GM23338 (cell line): ENCODE results near the gene BAMBI. TPM values are rescaled to one million over a fixed set of nuclear protein-coding genes. Genes with fewer than 3 reads are reported as not detected.
A peak's percentile ranks its signal among the peaks of the same experiment; 100 is the strongest.

Source experiments
- ATAC-seq: fragments of 200-7000 bp; cut with Tn5 transposase; 3 replicates; pipeline ENCODE4 v1.9.1; 2020
- DNase-seq: peaks from one replicate; pipeline ENCODE4 v3.0.0-alpha.2; 2015; ENCODE audit warnings: low spot score
- H2AFZ ChIP-seq: fragments of 200-600 bp; sonication (generic); 2 replicates; pipeline ENCODE4 v1.8.0; 2016; ENCODE audit warnings: antibody characterized with exemption, mild to moderate bottlenecking, moderate library complexity
- H3F3A ChIP-seq: fragments of 200-600 bp; sonication (generic); replicated peaks from 2 replicates; pipeline ENCODE4 v1.8.0; 2017; ENCODE audit warnings: antibody characterized with exemption, mixed run types, low read depth
- H3K27ac ChIP-seq: fragments of 200-600 bp; sonication (generic); 2 replicates; pipeline ENCODE4 v1.6.1; 2016; ENCODE audit warnings: low read depth
- H3K27me3 ChIP-seq: fragments of 200-600 bp; sonication (generic); 2 replicates; pipeline ENCODE4 v1.8.0; 2016; ENCODE audit warnings: mild to moderate bottlenecking, mixed run types, moderate library complexity; ENCODE audit not compliant: insufficient read depth
- H3K36me3 ChIP-seq: fragments of 200-600 bp; sonication (generic); 2 replicates; pipeline ENCODE4 v1.8.0; 2016; ENCODE audit warnings: mild to moderate bottlenecking; ENCODE audit not compliant: insufficient read depth
- H3K4me1 ChIP-seq: fragments of 200-600 bp; sonication (generic); 2 replicates; pipeline ENCODE4 v1.8.0; 2016; ENCODE audit warnings: mild to moderate bottlenecking, moderate library complexity; ENCODE audit not compliant: insufficient read depth
- H3K4me2 ChIP-seq: fragments of 200-600 bp; sonication (generic); 2 replicates; pipeline ENCODE4 v1.7.1; 2017; ENCODE audit warnings: mixed run types
- H3K4me3 ChIP-seq: fragments of 200-600 bp; sonication (generic); 2 replicates; pipeline ENCODE4 v1.6.1; 2016; ENCODE audit warnings: mixed run types
- H3K79me2 ChIP-seq: fragments of 200-600 bp; sonication (generic); replicated peaks from 2 replicates; pipeline ENCODE4 v1.8.0; 2017; ENCODE audit warnings: mild to moderate bottlenecking; ENCODE audit not compliant: insufficient read depth
- H3K9me2 ChIP-seq: fragments of 200-600 bp; sonication (generic); 2 replicates; pipeline ENCODE4 v1.8.0; 2017; ENCODE audit not compliant: insufficient read depth
- H4K20me1 ChIP-seq: fragments of 200-600 bp; sonication (generic); replicated peaks from 2 replicates; pipeline ENCODE4 v1.8.0; 2017; ENCODE audit warnings: mild to moderate bottlenecking; ENCODE audit not compliant: insufficient read depth
- H3K27ac Mint-ChIP-seq: 2 replicates; pipeline ENCODE4 v1.8.0; 2020; ENCODE audit warnings: inconsistent platforms, mild to moderate bottlenecking, moderate library complexity, mixed read lengths
- H3K27me3 Mint-ChIP-seq: 3 replicates; pipeline ENCODE4 v1.8.0; 2022; ENCODE audit warnings: low read depth, mild to moderate bottlenecking, moderate library complexity, mixed read lengths, inconsistent platforms; ENCODE audit not compliant: insufficient read depth, poor library complexity
- H3K36me3 Mint-ChIP-seq: 3 replicates; pipeline ENCODE4 v1.8.0; 2021; ENCODE audit warnings: low read depth, mild to moderate bottlenecking, inconsistent platforms, moderate library complexity, mixed read lengths
- H3K4me1 Mint-ChIP-seq: 3 replicates; pipeline ENCODE4 v1.8.0; 2020; ENCODE audit warnings: mild to moderate bottlenecking, inconsistent platforms, mixed read lengths
- H3K4me3 Mint-ChIP-seq: 3 replicates; pipeline ENCODE4 v1.8.0; 2021; ENCODE audit warnings: moderate library complexity, mild to moderate bottlenecking, inconsistent platforms, mixed read lengths
- H3K9me3 Mint-ChIP-seq: 3 replicates; pipeline ENCODE4 v1.8.0; 2020; ENCODE audit warnings: moderate library complexity, mild to moderate bottlenecking, inconsistent platforms, mixed read lengths
- CREB1 ChIP-seq: fragments of 250-450 bp; sonication (Bioruptor Pico); IDR thresholded peaks from 2 replicates; pipeline ENCODE4 v1.5.0; 2020; ENCODE audit warnings: low read depth, mild to moderate bottlenecking, moderate library complexity
- CTCF ChIP-seq, 2 experiments: fragments of 200-600 bp in 1 of 2; sonication (generic) in 1 of 2; conservative IDR thresholded peaks; 2 replicates each; pipeline versions ENCODE4 v1.5.1 to v1.6.1; 2016 to 2017; ENCODE audit warnings: antibody characterized with exemption in 2 of 2, low read depth in 2 of 2, mild to moderate bottlenecking in 2 of 2, moderate library complexity in 1 of 2
- EZH2 ChIP-seq: fragments of 200-600 bp; sonication (generic); IDR thresholded peaks from one replicate; pipeline ENCODE4 v1.8.0; 2017; ENCODE audit warnings: antibody characterized with exemption, mild to moderate bottlenecking, low read depth; ENCODE audit not compliant: unreplicated experiment
- EZH2phosphoT487 ChIP-seq: fragments of 200-600 bp; sonication (generic); IDR thresholded peaks from one replicate; pipeline ENCODE4 v1.8.1; 2018; ENCODE audit warnings: antibody characterized with exemption; ENCODE audit not compliant: unreplicated experiment
- JUNB ChIP-seq: IDR thresholded peaks from one replicate; pipeline ENCODE4 v1.6.1; 2016; ENCODE audit warnings: antibody characterized with exemption; ENCODE audit not compliant: unreplicated experiment
- NANOG ChIP-seq: IDR thresholded peaks from 2 replicates; pipeline ENCODE4 v1.6.1; 2016; ENCODE audit warnings: antibody characterized with exemption, borderline replicate concordance
- POLR2AphosphoS5 ChIP-seq: IDR thresholded peaks from 2 replicates; pipeline ENCODE4 v1.6.1; 2016; ENCODE audit warnings: antibody characterized with exemption, low read depth
- REST ChIP-seq: IDR thresholded peaks from one replicate; pipeline ENCODE4 v1.6.1; 2018; ENCODE audit warnings: antibody characterized with exemption; ENCODE audit not compliant: unreplicated experiment
- STAT1 ChIP-seq: IDR thresholded peaks from one replicate; pipeline ENCODE4 v1.6.1; 2016; ENCODE audit warnings: antibody characterized with exemption; ENCODE audit not compliant: unreplicated experiment
- ZNF114 ChIP-seq: fragments of 250-450 bp; sonication (Bioruptor Pico); IDR thresholded peaks from 2 replicates; pipeline ENCODE4 v1.5.0; 2020; ENCODE audit warnings: mild to moderate bottlenecking, moderate library complexity
- polyA plus RNA-seq: library from polyadenylated mRNA; unstranded; fragments of >200 nt; fragmentation: Nextera tagmentation; extraction: Ambion mirVana; gene quantifications from 2 replicates; pipeline ENCODE4 v1.2.1, GENCODE V29; 2016
- total RNA-seq: library from RNA; depleted of rRNA; stranded (reverse); fragments of >200 nt; shearing (Covaris generic); gene quantifications from 2 replicates; pipeline ENCODE4 v1.2.3, GENCODE V29; 2014

The BAMBI gene
- total and polyA plus RNA-seq, 2 experiments from 2014 or later: 20.1 to 37.5 TPM

DNA sequence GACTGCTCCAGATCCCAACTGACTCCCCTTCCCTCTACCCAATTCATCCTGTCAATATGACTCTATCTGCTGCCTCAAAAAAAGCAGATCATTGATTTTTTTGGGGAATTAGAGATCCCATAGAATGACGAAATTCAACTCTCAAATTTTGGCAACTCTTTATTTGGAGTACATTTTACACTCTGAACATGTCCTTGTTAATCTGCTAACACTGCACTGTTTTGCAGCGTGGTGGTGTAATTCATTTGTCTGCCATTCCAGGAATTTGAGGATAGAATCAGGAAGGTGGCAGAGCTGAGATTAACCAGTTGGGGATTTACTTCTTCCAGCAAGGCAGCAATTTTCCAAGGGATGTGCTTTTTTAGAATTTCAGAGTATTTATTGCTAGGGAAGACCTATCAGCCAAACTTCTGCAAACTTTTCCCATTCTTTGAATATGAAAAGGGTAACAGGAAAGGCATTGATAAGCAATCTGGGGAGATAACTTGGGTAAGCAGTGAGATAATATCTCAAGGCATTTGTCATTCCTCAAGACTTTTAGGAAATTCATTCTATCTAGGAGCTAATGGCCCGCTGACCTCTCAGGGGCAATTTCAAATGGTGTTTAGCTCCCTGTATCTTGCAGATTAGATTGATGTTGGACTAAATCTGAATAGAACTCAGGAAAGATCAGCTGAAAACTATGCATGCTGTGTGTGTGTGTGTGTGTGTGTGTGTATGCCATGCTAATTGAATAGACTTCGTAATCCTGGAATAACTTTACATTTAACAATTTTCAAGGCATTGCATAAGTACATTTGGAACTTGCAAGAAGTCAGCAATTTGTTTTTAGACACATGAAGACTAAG, 9.7 kb downstream of the BAMBI start:
- TF ChIP-seq EZH2 (no peak), ZNF114 (CRISPR knock-in tag) (no peak), REST (no peak), NANOG (peak; percentile 48), CTCF (conservative IDR thresholded peaks at IDR 0.05; ENCODE audit: low read depth in 2 of 2) (no peak), EZH2phosphoT487 (no peak), CREB1 (CRISPR knock-in tag) (no peak)
- DNase-seq: no peak
- Histone ChIP-seq H2AFZ (no peak overlapping the region), H3K4me1 (peaks cover 59% of the 10 kb centered on the region), H3K9me2 (no peaks in the 10 kb centered on the region), H3K4me2 (peak overlapping the region; percentile 64), H3K27ac (peak overlapping the region; percentile 90), H3K36me3 (peaks cover 22% of the 10 kb centered on the region), H3K27me3 (no peaks in the 10 kb centered on the region), H3K79me2 (peaks cover 21% of the 10 kb centered on the region), H3K4me3 (peak overlapping the region; percentile 31), H3F3A (no peaks in the 10 kb centered on the region), H4K20me1 (peaks cover 7% of the 10 kb centered on the region)
- Mint-ChIP-seq H3K4me1 (peaks cover 57% of the 10 kb centered on the region), H3K9me3 (no peaks in the 10 kb centered on the region), H3K27ac (peak overlapping the region; percentile 91), H3K4me3 (peak overlapping the region; percentile 34; the same call in 2 of the 3 replicates), H3K27me3 (peaks cover 3% of the 10 kb centered on the region), H3K36me3 (peaks cover 29% of the 10 kb centered on the region)
- no peak; the same call in 1 of the 3 replicates for ATAC-seq

DNA sequence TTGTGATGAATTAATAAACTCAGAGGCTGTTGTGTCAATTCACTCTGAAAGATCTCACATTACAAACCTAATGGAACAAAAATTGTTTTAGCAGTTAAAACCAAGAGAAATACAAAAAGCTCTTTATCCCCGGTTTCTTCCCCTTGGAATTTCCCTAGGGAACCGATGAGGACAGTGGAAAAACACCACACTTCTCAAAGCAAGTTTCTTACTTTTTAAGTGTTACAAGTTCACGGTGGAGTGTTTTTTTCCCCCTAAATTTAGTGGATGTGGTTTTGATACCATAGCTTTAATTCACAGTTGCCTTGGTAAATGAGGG, 10.3 kb downstream of the BAMBI start:
- H4K20me1 ChIP-seq: peaks cover 4% of the 10 kb centered on the region; the same call in 1 of the 2 replicates
- no peaks in the 10 kb centered on the region for H3K27me3 ChIP-seq
- H3K9me2 ChIP-seq: no peaks in the 10 kb centered on the region
- no peak for DNase-seq
- H3K27ac ChIP-seq: peak overlapping the region; percentile 90
- H3K36me3 Mint-ChIP-seq: peaks cover 24% of the 10 kb centered on the region
- peaks cover 54% of the 10 kb centered on the region for H3K4me1 ChIP-seq
- peaks cover 57% of the 10 kb centered on the region for H3K4me1 Mint-ChIP-seq
- H2AFZ ChIP-seq: no peak overlapping the region
- no peak for ATAC-seq
- peaks cover 3% of the 10 kb centered on the region for H3K27me3 Mint-ChIP-seq
- H3K36me3 ChIP-seq: peaks cover 17% of the 10 kb centered on the region; the same call in 1 of the 2 replicates
- H3K4me3 Mint-ChIP-seq: no peak overlapping the region
- H3K27ac Mint-ChIP-seq: peak overlapping the region; percentile 91; the same call in 1 of the 2 replicates
- no peaks in the 10 kb centered on the region for H3F3A ChIP-seq
- H3K79me2 ChIP-seq: peaks cover 15% of the 10 kb centered on the region
- H3K4me2 ChIP-seq: peak overlapping the region; percentile 64
- H3K9me3 Mint-ChIP-seq: no peaks in the 10 kb centered on the region
- no peak overlapping the region for H3K4me3 ChIP-seq
- TF ChIP-seq EZH2phosphoT487: no peak
- no peak for TF ChIP-seq ZNF114 (CRISPR knock-in tag)
- TF ChIP-seq REST: no peak
- TF ChIP-seq JUNB: no peak
- no peak for TF ChIP-seq CTCF (conservative IDR thresholded peaks at IDR 0.05; ENCODE audit: low read depth in 2 of 2)
- no peak for TF ChIP-seq POLR2AphosphoS5
- no peak for TF ChIP-seq STAT1
- no peak for TF ChIP-seq EZH2
